T-helper 17 cell (primary cell): ENCODE data around the gene RASGEF1C. TPM values are rescaled to one million over a fixed set of nuclear protein-coding genes. Genes with fewer than 3 reads are reported as not detected.

Source experiments
- ATAC-seq: fragments of 150-1000 bp; cut with Tn5 transposase; 2 replicates; pipeline ENCODE4 v1.10.0; 2021; ENCODE audit warnings: mild to moderate bottlenecking, moderate library complexity
- DNase-seq, 3 donors: peaks; one replicate each; pipeline versions ENCODE4 v3.0.0 to v3.0.0-alpha.2; 2020 to 2021
- H3K9me3 ChIP-seq: one replicate; pipeline ENCODE4 v1.7.0; 2013; ENCODE audit warnings: low read length, mild to moderate bottlenecking; ENCODE audit not compliant: control insufficient read depth, poor library complexity, severe bottlenecking
- H3K27ac Mint-ChIP-seq: one replicate; pipeline ENCODE4 v1.8.0; 2022; ENCODE audit warnings: mild to moderate bottlenecking, moderate library complexity, mixed read lengths
- H3K27me3 Mint-ChIP-seq: one replicate; pipeline ENCODE4 v1.8.0; 2022; ENCODE audit warnings: mixed read lengths
- H3K36me3 Mint-ChIP-seq: one replicate; pipeline ENCODE4 v1.8.0; 2022; ENCODE audit warnings: low read depth, mixed read lengths
- H3K4me1 Mint-ChIP-seq: one replicate; pipeline ENCODE4 v1.8.0; 2022; ENCODE audit warnings: mild to moderate bottlenecking, mixed read lengths
- H3K4me3 Mint-ChIP-seq: one replicate; pipeline ENCODE4 v1.8.0; 2022; ENCODE audit warnings: mild to moderate bottlenecking, moderate library complexity, mixed read lengths
- total RNA-seq, 4 donors: library from RNA in 2 of 4; stranded (reverse) in 2 of 4; gene quantifications; one replicate each; pipeline ENCODE4 v1.2.3 and lab custom pipeline; 2022 to 2026

The RASGEF1C gene
- total RNA-seq (not detected), total RNA-seq (lab: John Stamatoyannopoulos, UW) (0 reads per million in 2 donors)

GRCh38 chr5:180209137-180209581, at the start of gene RASGEF1C:
Gene RASGEF1C (minus strand): TSS chr5:180209211. CDS start chr5:180138052, 71,159 bp downstream.
- peak within 1 kb of the TSS; percentile 72 for H3K4me3 Mint-ChIP-seq
- peaks cover 8% of the 10 kb centered on the region for H3K4me1 Mint-ChIP-seq
- H3K9me3 ChIP-seq = no peaks in the 10 kb centered on the region
- peaks cover 68% of the 10 kb centered on the region for H3K27me3 Mint-ChIP-seq
- peak; percentile 32 to 56 (median 52) for DNase-seq
- peaks cover 9% of the 10 kb centered on the region for H3K36me3 Mint-ChIP-seq
- peak; percentile 94 for ATAC-seq
- H3K27ac Mint-ChIP-seq = no peak within 1 kb of the TSS

DNA sequence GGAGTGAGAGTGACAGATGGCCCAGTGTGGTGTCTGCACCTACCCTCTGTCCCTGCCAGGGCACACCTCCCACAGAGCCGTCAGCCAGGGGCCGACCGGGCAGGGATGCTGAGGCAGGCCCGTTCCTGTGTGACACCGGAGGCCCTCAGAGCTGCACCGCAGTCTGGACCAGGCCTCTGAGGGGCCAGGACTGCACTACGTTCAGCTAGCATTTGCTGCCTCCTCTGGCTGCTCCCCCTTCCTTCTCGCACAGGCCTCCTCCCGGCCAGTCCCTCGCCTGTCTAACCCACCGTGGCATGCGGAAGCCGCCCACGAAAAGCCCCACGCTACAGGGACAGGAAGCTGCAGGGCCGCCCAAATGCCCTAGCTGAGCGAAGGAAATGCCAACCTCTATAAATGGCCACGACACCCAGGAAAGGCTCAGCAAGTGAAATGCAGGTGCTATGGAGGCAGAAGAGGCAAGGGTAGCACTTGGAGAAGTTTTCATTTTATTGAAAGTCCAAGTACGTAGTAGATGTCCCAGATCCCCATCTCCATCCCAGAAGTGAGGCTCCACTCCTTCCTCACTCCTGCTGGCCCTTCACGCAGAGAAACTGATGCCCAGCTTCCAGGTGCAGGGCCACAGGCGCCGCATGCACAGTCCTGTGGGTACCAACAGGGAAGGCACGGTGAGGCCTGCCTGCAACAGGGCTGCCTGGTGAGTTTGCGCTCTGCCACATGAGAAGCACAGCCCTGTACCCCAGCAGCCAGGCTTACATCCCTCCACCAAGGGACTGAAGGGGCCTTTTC, 44.2 kb upstream of the RASGEF1C start:
- Mint-ChIP-seq H3K27ac (no peak overlapping the region), H3K4me3 (no peak overlapping the region), H3K4me1 (no peaks in the 10 kb centered on the region), H3K27me3 (no peaks in the 10 kb centered on the region), H3K36me3 (peaks cover 11% of the 10 kb centered on the region)
- no peak for DNase-seq
- ATAC-seq = no peak
- H3K9me3 ChIP-seq = peaks cover 16% of the 10 kb centered on the region

GRCh38 chr5:180251887-180252286, 42.9 kb upstream of the RASGEF1C start:
- ATAC-seq (no peak), DNase-seq (no peak)
- Mint-ChIP-seq H3K27me3 (no peaks in the 10 kb centered on the region), H3K36me3 (peaks cover 6% of the 10 kb centered on the region), H3K27ac (no peak overlapping the region), H3K4me1 (no peaks in the 10 kb centered on the region), H3K4me3 (no peak overlapping the region)
- H3K9me3 ChIP-seq = peaks cover 21% of the 10 kb centered on the region

GRCh38 chr5:180251141-180251540, 42.1 kb upstream of the RASGEF1C start:
- peaks cover 21% of the 10 kb centered on the region for H3K9me3 ChIP-seq
- Mint-ChIP-seq H3K4me3 (no peak overlapping the region), H3K27me3 (no peaks in the 10 kb centered on the region), H3K27ac (no peak overlapping the region), H3K36me3 (peaks cover 6% of the 10 kb centered on the region), H3K4me1 (no peaks in the 10 kb centered on the region)
- DNase-seq (no peak), ATAC-seq (no peak)

- Mint-ChIP-seq H3K27me3 (no peaks in the 10 kb centered on the region), H3K4me1 (no peaks in the 10 kb centered on the region), H3K4me3 (no peak overlapping the region), H3K36me3 (peaks cover 6% of the 10 kb centered on the region), H3K27ac (no peak overlapping the region)
- H3K9me3 ChIP-seq = peaks cover 19% of the 10 kb centered on the region
- DNase-seq (no peak), ATAC-seq (no peak)
Observed at GRCh38 chr5:180250329-180250728, 41.3 kb upstream of the RASGEF1C start.

DNA sequence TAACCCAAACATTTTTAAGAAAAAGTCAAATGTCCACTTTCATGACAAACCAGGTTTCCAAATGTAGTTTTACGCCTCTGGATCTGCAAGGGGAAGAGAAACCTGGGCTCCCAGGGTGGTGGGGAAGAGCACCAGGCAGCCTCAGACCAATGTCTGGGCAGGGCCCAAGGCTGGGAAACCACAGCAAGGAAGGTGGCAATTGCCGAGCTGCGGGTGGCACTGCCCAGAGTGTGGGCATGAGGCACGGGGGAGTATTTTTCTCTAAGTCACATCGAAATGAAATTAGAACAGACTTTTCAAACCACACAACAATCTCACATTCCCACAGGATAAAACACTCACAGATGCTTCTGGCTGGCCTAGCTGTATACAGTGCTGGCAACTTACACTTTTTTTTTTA, 32.6 kb upstream of the RASGEF1C start:
- Mint-ChIP-seq H3K4me1 (no peaks in the 10 kb centered on the region), H3K4me3 (no peak overlapping the region), H3K27me3 (no peaks in the 10 kb centered on the region), H3K27ac (no peak overlapping the region), H3K36me3 (peaks cover 12% of the 10 kb centered on the region)
- H3K9me3 ChIP-seq = peaks cover 5% of the 10 kb centered on the region
- DNase-seq (no peak), ATAC-seq (no peak)

DNA sequence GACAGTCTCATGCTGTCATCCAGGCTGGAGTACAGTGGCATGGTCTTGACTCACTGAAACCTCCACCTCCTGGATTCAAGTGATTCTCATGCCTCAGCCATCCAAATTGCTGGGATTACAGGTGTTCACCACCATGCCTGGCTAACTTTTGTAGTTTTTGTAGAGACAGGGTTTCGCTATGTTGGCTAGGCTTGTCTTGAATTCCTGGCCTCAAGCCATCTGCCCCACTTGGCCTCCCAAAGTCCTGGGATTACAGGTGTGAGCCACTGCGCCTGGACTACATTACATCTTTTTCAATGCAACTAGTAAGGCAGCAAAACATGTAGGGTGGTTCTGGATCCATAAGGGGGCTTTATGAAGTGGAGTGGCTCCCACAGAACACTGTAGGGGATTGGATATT, 29.6 kb upstream of the RASGEF1C start:
- Mint-ChIP-seq H3K27ac (no peak overlapping the region), H3K4me3 (no peak overlapping the region)

DNA sequence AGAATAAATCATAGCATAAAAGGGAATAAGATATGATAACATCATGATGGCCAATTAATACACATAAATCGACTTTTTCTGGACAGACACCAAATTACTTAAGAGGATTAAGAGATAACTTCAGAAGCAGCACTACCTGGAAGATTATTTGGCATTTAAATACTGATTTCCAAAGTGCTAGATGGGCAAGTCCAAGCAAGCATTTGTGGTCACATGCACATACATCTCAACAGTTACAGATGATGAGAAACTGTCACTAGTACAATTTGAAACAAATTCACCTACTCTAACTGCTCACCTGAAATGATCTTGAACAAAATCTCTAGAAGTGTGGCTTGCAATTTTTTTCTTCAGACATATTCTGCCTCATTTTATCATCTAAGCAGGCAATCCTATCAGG, 26.8 kb upstream of the RASGEF1C start:
- Mint-ChIP-seq H3K27me3 (no peaks in the 10 kb centered on the region), H3K4me1 (no peaks in the 10 kb centered on the region), H3K4me3 (no peak overlapping the region), H3K36me3 (peaks cover 11% of the 10 kb centered on the region), H3K27ac (no peak overlapping the region)
- ATAC-seq = no peak
- DNase-seq = no peak
- H3K9me3 ChIP-seq = no peaks in the 10 kb centered on the region

More for the DNA sequence above, 29.6 kb upstream of the RASGEF1C start:
- DNase-seq (no peak), ATAC-seq (no peak)
- H3K36me3 Mint-ChIP-seq = peaks cover 11% of the 10 kb centered on the region
- no peaks in the 10 kb centered on the region for H3K4me1 Mint-ChIP-seq
- H3K27me3 Mint-ChIP-seq = no peaks in the 10 kb centered on the region
- H3K9me3 ChIP-seq = peaks cover 2% of the 10 kb centered on the region

DNA sequence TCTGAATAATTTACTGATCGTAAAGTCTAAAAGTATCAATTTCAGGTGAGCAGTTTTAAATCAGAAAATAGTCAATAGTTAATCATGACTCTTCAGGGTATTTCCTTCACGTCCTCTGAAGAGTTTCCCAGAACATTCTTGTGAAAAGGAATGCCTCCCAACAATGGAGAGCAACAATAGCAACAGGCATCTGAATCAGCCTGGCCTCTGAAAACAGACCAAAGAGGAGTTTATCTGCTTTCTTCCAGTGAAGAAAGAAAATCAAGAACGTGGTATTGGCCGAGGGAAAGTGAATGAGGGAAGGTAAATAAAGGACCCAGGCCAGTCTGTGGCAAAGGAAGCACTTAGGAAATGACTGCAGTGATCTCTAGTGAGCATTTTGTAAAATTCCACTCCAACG, 26.1 kb upstream of the RASGEF1C start:
- H3K9me3 ChIP-seq = no peaks in the 10 kb centered on the region
- no peak overlapping the region for H3K27ac Mint-ChIP-seq
- DNase-seq (no peak), ATAC-seq (no peak)
- H3K36me3 Mint-ChIP-seq = peaks cover 11% of the 10 kb centered on the region
- H3K4me1 Mint-ChIP-seq = no peaks in the 10 kb centered on the region
- no peaks in the 10 kb centered on the region for H3K27me3 Mint-ChIP-seq
- H3K4me3 Mint-ChIP-seq = no peak overlapping the region

DNA sequence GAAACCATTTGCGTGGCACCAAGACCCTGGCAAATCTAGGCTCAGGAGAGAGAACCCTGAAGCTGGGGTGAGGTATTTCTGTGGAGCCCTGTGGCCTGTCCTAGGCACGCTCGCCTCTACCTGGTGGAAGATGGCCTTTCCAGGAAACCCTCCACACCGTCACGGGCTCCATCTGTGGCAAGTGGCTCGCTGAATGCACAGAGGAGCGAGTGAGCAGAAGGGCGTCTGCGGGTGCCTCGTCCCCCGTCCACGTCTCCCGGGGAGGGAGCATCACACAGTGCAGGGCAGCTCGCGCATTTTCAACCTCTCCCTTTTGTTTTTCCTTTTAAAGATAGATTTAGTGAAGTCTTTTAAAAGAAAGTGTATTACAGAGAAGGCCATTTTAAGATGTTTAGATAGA, 25.3 kb upstream of the RASGEF1C start:
- no peak for DNase-seq
- peaks cover 11% of the 10 kb centered on the region for H3K36me3 Mint-ChIP-seq
- H3K4me3 Mint-ChIP-seq = no peak overlapping the region
- H3K27ac Mint-ChIP-seq = no peak overlapping the region
- no peaks in the 10 kb centered on the region for H3K9me3 ChIP-seq
- no peaks in the 10 kb centered on the region for H3K27me3 Mint-ChIP-seq
- no peaks in the 10 kb centered on the region for H3K4me1 Mint-ChIP-seq
- no peak for ATAC-seq

GRCh38 chr5:180233729-180234128, 24.7 kb upstream of the RASGEF1C start:
- Mint-ChIP-seq H3K4me3 (no peak overlapping the region), H3K27ac (no peak overlapping the region), H3K4me1 (no peaks in the 10 kb centered on the region), H3K36me3 (peaks cover 11% of the 10 kb centered on the region), H3K27me3 (no peaks in the 10 kb centered on the region)
- no peak for DNase-seq
- no peaks in the 10 kb centered on the region for H3K9me3 ChIP-seq
- ATAC-seq = no peak

DNA sequence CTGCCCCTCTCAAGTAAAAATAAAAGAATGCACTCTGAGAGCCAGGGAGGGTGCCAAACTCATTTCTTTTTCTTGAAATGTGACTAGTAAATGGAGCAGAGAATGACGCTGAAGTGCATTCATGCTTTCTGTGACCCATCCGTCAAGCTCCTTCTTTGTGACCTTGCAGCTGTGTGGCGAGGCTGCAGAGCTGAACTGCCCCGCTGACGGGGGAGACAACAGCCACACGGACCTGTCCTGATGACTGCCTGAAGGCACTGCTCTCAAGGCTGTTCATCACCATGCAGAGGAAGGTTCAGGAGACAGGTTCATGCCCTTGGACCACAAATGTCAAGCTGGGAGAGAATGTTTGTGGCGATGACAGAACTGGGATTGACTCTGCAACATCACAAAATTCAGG, 21.0 kb upstream of the RASGEF1C start:
- Mint-ChIP-seq H3K27me3 (no peaks in the 10 kb centered on the region), H3K36me3 (peaks cover 5% of the 10 kb centered on the region), H3K4me1 (no peaks in the 10 kb centered on the region), H3K27ac (no peak overlapping the region), H3K4me3 (no peak overlapping the region)
- ATAC-seq = no peak
- no peak for DNase-seq
- peaks cover 4% of the 10 kb centered on the region for H3K9me3 ChIP-seq

- DNase-seq (no peak), ATAC-seq (no peak)
- peaks cover 17% of the 10 kb centered on the region for H3K9me3 ChIP-seq
- Mint-ChIP-seq H3K4me1 (no peaks in the 10 kb centered on the region), H3K36me3 (peaks cover 5% of the 10 kb centered on the region), H3K4me3 (no peak overlapping the region), H3K27ac (no peak overlapping the region), H3K27me3 (no peaks in the 10 kb centered on the region)
Observed at GRCh38 chr5:180222056-180222455, 13.0 kb upstream of the RASGEF1C start.

- H3K27me3 Mint-ChIP-seq = no peaks in the 10 kb centered on the region
- ATAC-seq (no peak), DNase-seq (no peak)
- no peak overlapping the region for H3K27ac Mint-ChIP-seq
- no peak overlapping the region for H3K4me3 Mint-ChIP-seq
- peaks cover 5% of the 10 kb centered on the region for H3K36me3 Mint-ChIP-seq
- peaks cover 13% of the 10 kb centered on the region for H3K9me3 ChIP-seq
- H3K4me1 Mint-ChIP-seq = no peaks in the 10 kb centered on the region
Observed at GRCh38 chr5:180217797-180218196, 8.8 kb upstream of the RASGEF1C start.
